ENCODE measurements around the gene ITGB5.
"Not testable (repeated sequence)": the region's sequence is repeated elsewhere in the genome, so short reads cannot be mapped to it uniquely, and the experiment has no call there.

Gene ITGB5

GRCh38 chr3:124766113-124767095 lies 120.8 kb downstream of the ITGB5 start:
- FAIRE-seq: no peak

GRCh38 chr3:124765197-124765840 lies 121.8 kb downstream of the ITGB5 start:
- FAIRE-seq: no peak

- FAIRE-seq: no peak
Measured at GRCh38 chr3:124764746-124765145, 122.4 kb downstream of the ITGB5 start.

GRCh38 chr3:124763644-124764358 lies 123.4 kb downstream of the ITGB5 start:
- FAIRE-seq: no peak

GRCh38 chr3:124763206-124763605 lies 124.0 kb downstream of the ITGB5 start:
- FAIRE-seq: no peak

- no peak for FAIRE-seq
Measured at GRCh38 chr3:124762661-124763011, 124.5 kb downstream of the ITGB5 start.

- FAIRE-seq: no peak
Measured at GRCh38 chr3:124761935-124762660, 125.1 kb downstream of the ITGB5 start.

GRCh38 chr3:124761250-124761796 lies 125.8 kb downstream of the ITGB5 start:
- FAIRE-seq: no peak

GRCh38 chr3:124760601-124761000 lies 126.6 kb downstream of the ITGB5 start:
- no peak for FAIRE-seq

GRCh38 chr3:124759666-124760401 lies 127.3 kb downstream of the ITGB5 start:
- no peak for FAIRE-seq

- no peak for FAIRE-seq
Measured at GRCh38 chr3:124758851-124759635, 128.1 kb downstream of the ITGB5 start.

GRCh38 chr3:124757926-124758325 lies 129.2 kb downstream of the ITGB5 start:
- not testable (repeated sequence) for FAIRE-seq

- FAIRE-seq: no peak
Measured at GRCh38 chr3:124752051-124752450, 135.1 kb downstream of the ITGB5 start.

- FAIRE-seq: no peak
Measured at GRCh38 chr3:124751501-124751900, 135.7 kb downstream of the ITGB5 start.

GRCh38 chr3:124749877-124750276 lies 137.3 kb downstream of the ITGB5 start:
- not testable (repeated sequence) for FAIRE-seq

GRCh38 chr3:124748560-124749198 lies 138.5 kb downstream of the ITGB5 start:
- no peak for FAIRE-seq

- FAIRE-seq: no peak
Measured at GRCh38 chr3:124747111-124747981, 139.8 kb downstream of the ITGB5 start.

- no peak for FAIRE-seq
Measured at GRCh38 chr3:124745756-124746155, 141.4 kb downstream of the ITGB5 start.

- no peak for FAIRE-seq
Measured at GRCh38 chr3:124741027-124741426, 146.1 kb downstream of the ITGB5 start.
